GOT3 (cell line): ENCODE measurements around the gene STOX2.

Experiments used
- DNase-seq: peaks from one replicate; lab custom pipeline; 2025; ENCODE audit warnings: mixed read lengths; lab: John Stamatoyannopoulos, UW

STOX2 gene

GRCh38 chr4:183986291-183986970 lies 81.3 kb downstream of the STOX2 start:
- no peak for DNase-seq

DNA sequence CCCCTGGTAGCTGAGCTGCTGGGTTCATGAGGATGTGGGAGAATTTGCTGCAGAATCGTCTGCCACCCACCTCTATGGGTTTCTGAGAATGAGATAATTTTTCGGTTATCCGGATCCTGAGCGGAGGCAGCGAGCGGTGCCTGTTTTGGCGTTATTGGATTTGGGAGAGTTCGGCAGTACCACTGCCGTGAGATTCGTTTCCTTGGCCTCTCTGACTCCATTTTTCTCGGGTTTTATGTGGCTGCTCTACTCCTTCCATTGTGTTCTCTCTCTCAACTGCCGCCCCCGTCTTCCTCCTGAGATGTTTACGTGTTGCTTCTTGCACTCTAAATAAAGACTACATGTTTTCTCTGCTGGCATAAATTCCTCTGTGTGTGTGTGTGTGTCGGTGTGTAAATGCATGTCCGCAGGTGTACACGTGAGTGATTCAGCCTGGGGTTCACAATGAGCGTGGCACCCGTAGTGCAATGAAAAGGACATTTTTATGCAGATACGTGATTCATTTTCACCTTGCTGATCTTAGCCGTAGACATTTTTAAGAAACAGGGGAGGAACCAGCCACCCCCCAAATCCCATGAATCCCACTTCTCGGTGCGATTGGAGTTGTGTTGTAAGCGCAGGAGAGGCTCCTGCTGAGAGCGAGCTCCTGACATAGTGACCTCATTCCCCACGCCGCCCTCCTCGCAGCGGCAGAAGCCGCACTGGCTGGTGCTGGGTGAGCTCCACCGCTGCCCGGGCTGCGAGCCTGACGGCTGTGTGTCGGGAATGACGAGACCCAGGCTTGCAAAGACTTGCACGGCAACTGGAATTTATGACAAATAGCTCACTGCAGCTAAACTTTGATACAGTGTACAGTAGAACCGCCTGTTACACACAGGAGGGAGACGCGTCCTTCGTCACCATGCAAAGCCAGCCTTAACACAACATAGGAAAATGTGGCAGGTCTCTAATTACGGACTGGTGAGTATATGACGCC lies 82.2 kb downstream of the STOX2 start:
- peak; percentile 13 for DNase-seq

- DNase-seq, result peak; percentile 10
Observed at GRCh38 chr4:183987987-183988392, 82.9 kb downstream of the STOX2 start.

GRCh38 chr4:183988874-183989273 lies 83.8 kb downstream of the STOX2 start:
- no peak for DNase-seq

DNA sequence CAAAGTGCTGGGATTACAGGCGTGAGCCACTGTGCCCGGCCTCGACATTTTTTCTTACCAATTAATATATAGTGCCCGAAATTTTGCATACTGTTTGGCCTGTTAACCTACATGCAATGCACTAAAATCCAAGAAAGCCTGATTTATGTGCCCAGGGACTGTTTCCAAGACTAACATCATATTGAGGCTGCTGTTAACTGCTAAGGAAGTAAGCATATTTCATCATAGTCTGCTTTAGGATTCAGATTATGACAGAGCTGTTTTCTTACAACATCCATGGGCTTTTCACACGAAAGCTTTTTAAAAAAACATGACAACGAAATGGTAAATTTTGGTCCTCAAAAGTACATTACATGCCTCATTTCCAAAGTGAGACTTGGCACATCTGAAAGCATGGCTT lies 84.4 kb downstream of the STOX2 start:
- DNase-seq, result no peak

- DNase-seq, result no peak
Observed at GRCh38 chr4:183989931-183990330, 84.8 kb downstream of the STOX2 start.

GRCh38 chr4:183993676-183994075 lies 88.6 kb downstream of the STOX2 start:
- DNase-seq, result no peak

GRCh38 chr4:183995570-183995969 lies 90.5 kb downstream of the STOX2 start:
- DNase-seq, result no peak

- no peak for DNase-seq
Observed at GRCh38 chr4:183996868-183997267, 91.8 kb downstream of the STOX2 start.

- no peak for DNase-seq
Observed at GRCh38 chr4:183999435-183999834, 94.3 kb downstream of the STOX2 start.

DNA sequence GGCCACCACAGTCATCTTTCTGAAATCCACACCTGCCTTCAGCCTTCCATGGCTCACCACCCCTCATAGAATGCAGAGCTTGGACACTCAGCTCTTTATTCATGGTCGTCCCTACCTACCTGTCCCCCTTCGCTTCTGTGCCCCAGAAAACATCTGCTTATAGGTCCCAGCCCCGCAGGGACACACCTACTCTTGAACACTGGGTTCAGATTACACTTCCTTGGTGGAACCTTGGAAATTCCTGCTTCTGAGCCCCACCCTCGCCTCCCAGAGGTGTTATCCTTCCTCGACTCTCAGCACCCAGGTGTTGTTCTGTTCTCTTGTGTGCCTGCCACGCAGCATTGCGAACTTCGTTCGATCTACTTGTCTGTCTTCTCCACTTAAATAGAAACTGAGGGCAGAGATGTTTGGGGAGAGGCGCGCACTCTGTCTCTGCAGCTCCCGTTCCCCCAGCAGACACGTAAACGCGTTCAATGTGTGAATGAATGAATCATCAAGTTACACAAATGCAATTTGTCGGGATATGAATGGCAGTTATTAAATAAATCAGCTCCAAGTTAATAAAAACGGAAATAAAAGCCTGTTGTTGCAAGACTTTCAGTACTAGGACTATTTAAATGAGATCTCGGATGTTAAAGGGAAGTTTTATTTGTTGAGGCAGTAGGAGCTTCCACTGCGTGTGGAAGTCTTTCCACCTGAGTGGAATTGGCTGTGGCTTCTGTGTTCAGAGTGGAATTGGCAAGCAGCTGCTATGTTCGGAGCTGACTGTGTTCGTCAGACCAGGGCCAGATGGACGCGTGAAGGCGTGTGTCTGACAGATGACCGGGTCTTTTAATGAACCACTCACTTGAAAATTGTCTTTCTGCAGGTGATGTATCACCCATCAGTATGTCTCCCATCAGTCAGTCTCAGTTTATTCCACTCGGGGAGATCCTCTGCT lies 95.6 kb downstream of the STOX2 start:
- no peak for DNase-seq

- DNase-seq, result no peak
Observed at GRCh38 chr4:184003433-184003832, 98.3 kb downstream of the STOX2 start.

DNA sequence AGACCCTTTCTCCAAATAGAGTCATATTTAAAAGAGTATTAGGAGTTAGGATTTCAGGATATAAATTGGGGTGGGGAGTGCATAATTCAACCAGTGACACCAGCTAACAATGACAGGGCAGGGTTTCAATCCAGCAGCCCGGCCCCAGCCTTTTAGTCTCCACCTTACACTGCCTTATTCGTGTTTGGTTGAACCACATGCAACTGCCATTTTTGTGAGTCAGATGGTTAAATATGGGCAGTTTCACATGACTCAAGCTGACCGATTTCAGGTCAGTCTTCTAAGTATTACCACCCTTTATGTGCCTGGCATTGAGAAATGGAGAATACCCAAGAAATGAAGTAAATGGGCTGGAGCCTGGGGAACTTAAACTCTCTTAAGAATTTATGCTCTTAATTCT lies 102.8 kb downstream of the STOX2 start:
- DNase-seq, result no peak

- DNase-seq, result no peak
Observed at GRCh38 chr4:184010696-184011095, 105.6 kb downstream of the STOX2 start.

GRCh38 chr4:184011826-184012380 lies 106.8 kb downstream of the STOX2 start:
- no peak for DNase-seq

- DNase-seq, result no peak
Observed at GRCh38 chr4:184012937-184013336, 107.8 kb downstream of the STOX2 start.

DNA sequence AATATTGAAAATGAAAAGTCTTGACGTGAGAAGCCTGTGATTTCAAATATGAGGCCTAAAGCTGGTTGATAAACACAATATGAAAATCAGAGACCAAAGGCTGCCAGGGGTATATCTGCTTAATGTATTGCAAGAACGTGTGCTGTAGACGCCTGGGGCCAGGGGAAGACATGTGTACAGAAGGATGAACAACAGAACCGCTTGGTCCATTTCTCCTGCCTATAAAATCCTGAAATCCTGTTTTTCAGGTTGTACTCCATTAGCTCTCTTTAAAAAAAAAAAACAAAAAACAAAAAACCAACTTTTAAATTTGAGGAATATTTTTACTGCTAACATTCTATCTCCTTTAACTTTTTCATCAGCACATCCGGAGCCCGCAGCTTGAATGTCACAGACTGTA lies 109.2 kb downstream of the STOX2 start:
- no peak for DNase-seq

- no peak for DNase-seq
Observed at GRCh38 chr4:184016759-184017668, 111.9 kb downstream of the STOX2 start.

DNA sequence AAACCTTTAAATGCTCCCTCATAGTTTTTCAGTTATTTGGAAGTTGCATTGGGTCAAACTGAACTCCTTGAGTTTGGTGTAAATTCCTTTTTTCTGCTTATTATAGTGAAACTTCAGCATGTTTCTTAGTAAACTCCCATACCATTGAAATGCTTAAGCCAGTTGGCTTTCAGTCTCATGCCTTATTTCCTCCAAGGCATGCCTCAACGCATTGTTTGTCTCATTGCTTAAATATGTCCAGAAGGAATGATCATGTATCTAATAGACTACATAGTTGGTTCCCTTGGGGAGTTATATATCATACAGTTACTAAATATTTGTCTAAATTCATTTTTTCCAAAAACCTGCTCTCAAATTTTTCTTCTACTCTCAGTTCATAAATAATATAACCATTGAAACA lies 114.0 kb downstream of the STOX2 start:
- DNase-seq, result no peak
